ENCODE results near the gene FAM222A. TPM values are rescaled to one million over a fixed set of nuclear protein-coding genes. Genes with fewer than 3 reads are reported as not detected.

FAM222A gene
- total RNA-seq = 0.65 and 0.86 TPM in 2 replicates

GRCh38 chr12:109713187-109714070 lies at the start of gene FAM222A:
Gene FAM222A (plus strand): TSS chr12:109713825. CDS start chr12:109744147, 30,322 bp downstream.

Other genes with a start within 250 kb of the FAM222A start
- 121 and 141 TPM in 2 replicates for gene KCTD10, start 236.5 kb upstream of the FAM222A start, total RNA-seq
- gene UBE3B, start 236.2 kb upstream of the FAM222A start, total RNA-seq = 36.1 and 37.6 TPM in 2 replicates
- gene MMAB, start 140.3 kb upstream of the FAM222A start, total RNA-seq = 22.2 and 25.3 TPM in 2 replicates
- 11.1 and 18.7 TPM in 2 replicates for gene MVK, start 140.0 kb upstream of the FAM222A start, total RNA-seq
- 3.5 and 4.6 TPM in 2 replicates for gene TRPV4, start 119.6 kb downstream of the FAM222A start, total RNA-seq
- 65.0 and 66.7 TPM in 2 replicates for gene GLTP, start 166.7 kb downstream of the FAM222A start, total RNA-seq
- gene TCHP, start 186.4 kb downstream of the FAM222A start, total RNA-seq = 9.8 and 11.9 TPM in 2 replicates

Data from vein endothelial cell (primary cell).